Measurements from ENCODE around the gene ADAMTS17. TPM values are rescaled to one million over a fixed set of nuclear protein-coding genes. Genes with fewer than 3 reads are reported as not detected.

ADAMTS17 gene
- total RNA-seq, 1 donor from 2014 or later, result 1.5 TPM

- Mint-ChIP-seq H3K36me3 (ENCODE audit: unreplicated experiment) (no peaks in the 10 kb centered on the region), H3K4me3 (ENCODE audit: unreplicated experiment) (no peak overlapping the region), H3K27me3 (ENCODE audit: unreplicated experiment) (peaks cover 55% of the 10 kb centered on the region), H3K9me3 (ENCODE audit: unreplicated experiment) (no peaks in the 10 kb centered on the region), H3K27ac (ENCODE audit: unreplicated experiment) (no peak overlapping the region), H3K4me1 (ENCODE audit: unreplicated experiment) (peaks cover 2% of the 10 kb centered on the region)
- TF ChIP-seq CTCF (IDR thresholded peaks at IDR 0.05), result no peak
- DNase-seq (ENCODE audit: extremely low spot score, unreplicated experiment), result no peak
Observed at GRCh38 chr15:99923711-99924110, 418.1 kb downstream of the ADAMTS17 start.

Other genes with a start within 250 kb of the ADAMTS17 start
- gene CERS3, start 187.0 kb upstream of the ADAMTS17 start, total RNA-seq, result not detected in 2 replicates

Measured in osteocyte (in vitro differentiated cells).